AG04450 (cell line): ENCODE results near the gene ACTG1. TPM values are rescaled to one million over a fixed set of nuclear protein-coding genes. Genes with fewer than 3 reads are reported as not detected.

Experiments
- CTCF ChIA-PET: fragments of 300-600, 350-600 bp; formaldehyde crosslinking; extraction: SDS; loops from one replicate; lab custom pipeline; 2022; ENCODE audit warnings: antibody characterized with exemption, inconsistent platforms; lab: Charles Lee
- POLR2A ChIA-PET: fragments of 350-600 bp; formaldehyde crosslinking; extraction: SDS; loops from one replicate; lab custom pipeline; 2021; ENCODE audit warnings: antibody characterized with exemption, inconsistent platforms; lab: Yijun Ruan, JAX
- DNase-seq: peaks from one replicate; pipeline ENCODE4 v3.0.0-alpha.2; 2011; ENCODE audit warnings: low read depth, low spot score
- H3K27ac ChIP-seq: one replicate; pipeline ENCODE4 v1.5.1; 2012; ENCODE audit warnings: low read depth, low read length, control low read depth
- H3K27me3 ChIP-seq: one replicate; pipeline ENCODE4 v1.6.0; 2012; ENCODE audit warnings: low read length; ENCODE audit not compliant: control insufficient read depth, insufficient read depth
- H3K4me3 ChIP-seq: 2 replicates; pipeline ENCODE4 v1.5.1; 2011; ENCODE audit warnings: mild to moderate bottlenecking, low read depth, low read length, control low read depth
- H3K9me3 ChIP-seq: 2 replicates; pipeline ENCODE4 v1.5.1; 2012; ENCODE audit warnings: low read length; ENCODE audit not compliant: control insufficient read depth, insufficient read depth
- polyA plus RNA-seq: library from polyadenylated mRNA; depleted of rRNA; stranded (reverse); fragments of >200 nt; gene quantifications from 2 replicates; pipeline ENCODE4 v1.2.3, GENCODE V29; 2011
- TF ChIP-seq, protein P1 (sequence below): IDR thresholded peaks from 2 replicates; pipeline ENCODE4 v1.5.1; 2011; ENCODE audit warnings: low read depth, low read length, control low read depth, inconsistent platforms

Gene ACTG1
- polyA plus RNA-seq, 1 experiment = 2,721 TPM

DNA sequence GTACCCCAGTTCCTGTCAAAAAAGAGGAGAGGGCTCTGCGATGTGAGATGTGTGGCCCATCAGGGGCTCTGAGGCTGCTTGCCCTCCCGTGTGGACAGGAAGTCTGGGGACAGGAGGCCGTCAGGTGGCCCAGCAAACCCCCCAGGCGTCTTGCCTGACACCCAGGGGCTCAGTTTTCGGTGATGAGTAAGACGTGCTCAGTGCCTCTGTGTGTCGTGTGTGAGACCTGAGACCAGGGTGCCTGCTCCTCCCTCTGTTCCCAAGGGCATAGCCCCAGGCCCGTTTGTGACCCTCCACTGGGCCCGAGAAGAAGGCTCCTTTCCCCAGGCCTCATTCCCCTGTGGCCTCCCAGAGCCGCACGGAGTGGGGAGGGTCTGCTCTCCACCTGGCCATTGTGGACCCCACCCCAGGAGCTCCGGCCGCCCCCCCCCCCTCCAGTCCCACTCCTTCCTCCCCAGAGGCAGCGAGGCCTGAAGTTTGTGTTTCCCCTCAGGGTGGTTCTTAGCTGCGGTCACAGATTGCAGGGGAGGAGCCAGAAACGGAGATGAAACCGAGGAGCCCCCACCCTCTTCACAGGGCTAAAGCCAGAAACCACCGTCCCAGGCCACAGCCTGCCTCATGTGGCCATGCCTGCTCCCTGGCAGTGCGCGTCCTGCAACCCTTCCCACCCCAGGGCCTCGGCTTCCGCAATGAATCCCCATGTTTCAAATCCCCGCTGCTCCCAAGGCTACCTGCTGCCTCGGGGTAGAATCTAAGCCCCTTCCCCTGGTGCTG is 4.9 kb upstream of the ACTG1 start:
- ChIA-PET CTCF (interaction anchor here (2.7 kb wide), 1 partner anchor 84 kb away, joined by 19 read pairs; no protein-coding TSS in a partner anchor), POLR2A (interaction anchor here (1.0 to 1.4 kb wide), 2 partner anchors 10 to 20 kb away, joined by 3 to 14 read pairs; no protein-coding TSS in a partner anchor)
- Histone ChIP-seq H3K4me3 (peak overlapping the region; percentile 17; the same call in 1 of the 2 replicates), H3K27ac (no peak overlapping the region), H3K9me3 (no peaks in the 10 kb centered on the region; the same call in 1 of the 2 replicates), H3K27me3 (no peaks in the 10 kb centered on the region)
- DNase-seq = no peak
- TF ChIP-seq, protein P1, sequence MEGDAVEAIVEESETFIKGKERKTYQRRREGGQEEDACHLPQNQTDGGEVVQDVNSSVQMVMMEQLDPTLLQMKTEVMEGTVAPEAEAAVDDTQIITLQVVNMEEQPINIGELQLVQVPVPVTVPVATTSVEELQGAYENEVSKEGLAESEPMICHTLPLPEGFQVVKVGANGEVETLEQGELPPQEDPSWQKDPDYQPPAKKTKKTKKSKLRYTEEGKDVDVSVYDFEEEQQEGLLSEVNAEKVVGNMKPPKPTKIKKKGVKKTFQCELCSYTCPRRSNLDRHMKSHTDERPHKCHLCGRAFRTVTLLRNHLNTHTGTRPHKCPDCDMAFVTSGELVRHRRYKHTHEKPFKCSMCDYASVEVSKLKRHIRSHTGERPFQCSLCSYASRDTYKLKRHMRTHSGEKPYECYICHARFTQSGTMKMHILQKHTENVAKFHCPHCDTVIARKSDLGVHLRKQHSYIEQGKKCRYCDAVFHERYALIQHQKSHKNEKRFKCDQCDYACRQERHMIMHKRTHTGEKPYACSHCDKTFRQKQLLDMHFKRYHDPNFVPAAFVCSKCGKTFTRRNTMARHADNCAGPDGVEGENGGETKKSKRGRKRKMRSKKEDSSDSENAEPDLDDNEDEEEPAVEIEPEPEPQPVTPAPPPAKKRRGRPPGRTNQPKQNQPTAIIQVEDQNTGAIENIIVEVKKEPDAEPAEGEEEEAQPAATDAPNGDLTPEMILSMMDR = no peak

DNA sequence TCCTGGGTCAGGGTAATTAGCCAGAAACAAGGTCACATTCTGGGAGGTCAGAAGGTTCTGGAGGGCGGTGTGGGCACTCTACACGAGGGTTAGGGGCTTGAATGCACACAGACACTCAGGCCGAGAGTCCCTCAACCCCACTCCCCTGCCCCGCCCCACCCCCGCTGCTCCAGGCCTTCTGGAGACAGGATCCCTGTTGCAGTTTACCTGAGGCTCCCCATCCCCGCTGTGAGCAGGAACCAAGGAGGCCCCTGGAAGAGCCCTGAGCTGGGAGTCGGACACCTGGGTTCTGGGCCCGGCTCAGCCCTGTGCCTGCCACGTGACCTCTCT is 4.4 kb upstream of the ACTG1 start:
- POLR2A ChIA-PET = interaction anchor here (1.4 kb wide), 1 partner anchor 9 kb away, joined by 14 read pairs; no protein-coding TSS in a partner anchor
- CTCF ChIA-PET = no interaction called here
- H3K27me3 ChIP-seq = no peaks in the 10 kb centered on the region
- H3K27ac ChIP-seq = no peak overlapping the region
- DNase-seq = no peak
- no peaks in the 10 kb centered on the region; the same call in 1 of the 2 replicates for H3K9me3 ChIP-seq
- H3K4me3 ChIP-seq = peak overlapping the region; percentile 83
- TF ChIP-seq, protein P1 = no peak

DNA sequence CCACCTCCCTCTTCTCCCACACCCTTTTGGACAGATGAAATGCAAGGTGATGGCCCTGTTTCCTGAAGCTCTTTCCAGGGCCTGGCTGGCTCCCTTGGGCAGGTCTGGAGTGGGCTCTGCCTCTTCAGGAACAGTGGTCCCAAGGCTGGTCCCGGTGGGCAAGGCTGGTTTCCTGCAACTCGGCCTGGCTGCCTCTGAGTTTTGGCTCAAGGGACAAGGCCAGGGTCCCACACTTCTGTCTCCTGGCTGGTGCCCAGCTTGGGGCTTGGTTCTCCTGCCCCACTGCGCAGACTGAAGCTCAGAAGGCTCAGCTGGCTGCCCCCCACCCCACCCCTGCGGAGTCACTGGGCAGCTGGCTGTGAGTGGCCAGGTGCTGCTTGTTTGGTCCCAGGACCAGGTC is 3.8 kb upstream of the ACTG1 start:
- Histone ChIP-seq H3K9me3 (no peaks in the 10 kb centered on the region; the same call in 1 of the 2 replicates), H3K27me3 (no peaks in the 10 kb centered on the region), H3K4me3 (peak overlapping the region; percentile 83), H3K27ac (no peak overlapping the region)
- CTCF ChIA-PET = no interaction called here
- POLR2A ChIA-PET = interaction anchor here (0.8 to 1.4 kb wide), 2 partner anchors 9 to 12 kb away, joined by 4 to 14 read pairs; partner anchors contain the start of gene FSCN2
- TF ChIP-seq, protein P1 = no peak
- DNase-seq = no peak

DNA sequence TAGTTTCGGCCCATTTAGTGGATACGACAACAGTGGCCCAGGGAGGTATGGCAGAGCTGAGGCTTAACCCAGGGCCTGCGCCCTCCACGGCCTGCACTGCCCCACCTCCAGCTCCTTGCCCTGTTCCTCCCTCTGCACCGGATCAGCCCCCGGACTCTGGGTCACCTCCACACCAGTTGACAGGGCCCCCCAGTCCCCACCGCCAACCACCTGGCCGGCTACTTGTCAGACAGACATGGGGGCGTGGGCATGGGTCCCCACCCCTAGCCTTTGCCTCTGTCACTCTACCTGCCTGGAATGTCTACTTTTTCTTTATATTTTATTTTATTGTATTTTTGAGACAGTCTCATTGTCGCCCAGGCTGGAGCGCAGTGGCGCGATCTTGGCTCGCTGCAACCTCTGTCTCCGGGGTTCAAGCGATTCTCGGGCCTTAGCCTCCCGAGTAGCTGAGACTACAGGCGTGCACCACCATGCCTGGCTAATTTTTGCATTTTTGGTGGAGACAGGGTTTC is 3.0 kb upstream of the ACTG1 start:
- H3K27ac ChIP-seq = peak overlapping the region; percentile 97
- POLR2A ChIA-PET = interaction anchor here (0.5 to 1.4 kb wide), 5 partner anchors 8 to 1249 kb away, joined by 3 to 14 read pairs (median 4); partner anchors contain the start of genes BAHCC1 and FSCN2
- TF ChIP-seq, protein P1 = no peak

More for the DNA sequence above, 3.0 kb upstream of the ACTG1 start:
- CTCF ChIA-PET = interaction anchor here (0.5 kb wide), 1 partner anchor 17 kb away, joined by 9 read pairs; no protein-coding TSS in a partner anchor
- DNase-seq = no peak
- Histone ChIP-seq H3K9me3 (no peaks in the 10 kb centered on the region; the same call in 1 of the 2 replicates), H3K27me3 (no peaks in the 10 kb centered on the region), H3K4me3 (peak overlapping the region; percentile 83)
